Fibroblast of upper back skin (primary cell): ENCODE data around the gene RGS14.
"Not testable (repeated sequence)": the region's sequence is repeated elsewhere in the genome, so short reads cannot be mapped to it uniquely, and the experiment has no call there.

Source experiments
- DNase-seq: peaks from one replicate; pipeline ENCODE4 v3.0.0-alpha.2; 2013

RGS14 gene

DNA sequence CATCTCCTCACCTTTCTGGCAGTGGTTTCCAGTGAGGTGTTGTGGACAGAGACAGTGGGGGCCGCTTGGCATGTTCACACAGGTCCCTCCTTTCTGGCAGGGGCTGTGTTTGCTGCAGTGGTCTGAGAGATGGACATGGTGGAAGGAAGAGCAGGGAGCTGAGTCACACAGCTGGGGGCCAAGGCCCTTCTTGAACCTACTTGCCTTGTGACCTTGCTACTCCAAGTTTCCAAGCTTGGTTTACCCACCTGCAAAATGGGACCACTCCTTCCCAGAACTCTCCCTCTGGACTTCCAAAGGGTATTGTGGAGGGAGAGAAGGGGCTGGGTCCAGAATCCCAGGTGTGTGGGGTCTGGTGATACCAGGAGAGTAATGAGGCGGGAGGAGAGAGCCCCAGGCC is 47.6 kb downstream of the RGS14 start:
- DNase-seq = no peak

DNA sequence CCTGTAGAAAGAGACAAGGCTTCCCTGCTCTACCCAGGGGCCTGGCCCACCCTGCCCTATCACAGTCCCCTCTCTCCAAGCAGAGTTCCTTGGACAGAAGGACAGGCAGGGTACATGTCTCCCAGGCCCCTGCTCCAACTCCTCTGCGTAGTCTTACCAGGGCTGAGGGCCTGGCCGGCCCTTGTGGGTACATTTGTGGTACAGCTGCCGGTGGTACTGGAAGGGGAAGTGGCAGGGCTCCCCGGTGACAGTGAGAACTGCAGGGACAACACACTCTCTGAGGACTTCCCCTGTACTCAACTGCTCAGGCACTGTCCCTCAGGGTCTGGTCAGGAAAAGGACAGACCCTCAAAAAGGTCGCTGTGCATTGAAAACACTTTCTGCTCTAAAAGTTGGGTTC is 48.1 kb downstream of the RGS14 start:
- no peak for DNase-seq

DNA sequence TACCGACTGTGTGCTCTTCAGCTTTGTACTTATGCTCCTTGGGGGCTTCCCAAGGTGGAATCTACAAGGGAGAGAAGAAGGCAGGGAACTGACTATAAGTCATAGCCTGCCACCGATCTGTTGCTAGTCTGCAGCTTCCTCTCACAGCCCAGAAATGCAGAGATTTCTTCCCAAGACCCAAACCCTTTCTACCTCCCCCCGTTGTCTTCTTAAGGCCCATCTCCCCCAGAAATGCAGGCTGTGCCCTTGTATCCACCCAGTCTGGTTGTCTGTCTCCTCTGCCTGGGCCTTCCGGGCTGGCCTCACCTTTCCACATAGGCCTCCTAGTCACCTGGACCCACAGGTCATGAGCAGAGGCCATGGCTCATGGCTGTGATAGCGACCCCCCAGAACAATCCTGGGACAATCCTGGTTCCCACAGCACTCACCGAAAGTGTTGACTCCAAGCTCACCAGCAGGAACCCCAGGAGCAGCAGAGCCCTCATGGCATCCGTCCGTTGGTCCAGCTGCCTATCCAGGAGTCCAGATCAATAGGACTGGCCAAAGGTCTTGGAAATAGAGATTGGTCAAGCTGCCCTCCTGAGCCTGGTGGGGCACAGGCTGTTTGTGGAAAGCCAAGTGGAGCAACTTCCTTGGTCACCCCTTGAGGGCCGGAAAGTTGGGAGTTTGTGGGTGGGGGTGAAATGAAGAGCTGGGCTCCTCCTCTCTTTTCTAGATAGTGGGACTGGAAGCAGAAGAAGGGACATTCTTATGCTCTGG is 51.5 kb downstream of the RGS14 start, which contains the start of gene F12:
F12 (minus strand) TSS at position 522 of the 759 bp plus-strand sequence; CDS start at position 485, 37 bp downstream.
- no peak for DNase-seq

DNA sequence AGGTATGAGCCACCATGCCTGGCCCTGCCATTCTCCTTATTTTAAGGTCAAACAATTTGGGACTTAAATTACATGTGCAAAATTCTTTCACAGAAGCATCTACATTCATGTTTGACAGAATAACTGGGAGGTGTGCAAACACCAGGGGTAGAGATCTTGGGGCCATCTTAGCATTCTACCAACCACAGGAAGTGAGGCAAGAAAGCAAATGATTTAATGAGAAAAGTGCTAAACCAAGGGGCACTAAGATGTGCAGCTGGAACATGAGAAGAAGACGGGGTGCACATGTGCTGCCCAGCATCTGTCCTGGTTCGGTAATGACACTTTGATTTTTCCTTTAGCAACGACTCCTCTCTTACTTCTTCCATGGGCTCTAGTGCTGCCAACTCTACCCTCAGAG is 52.9 kb downstream of the RGS14 start:
- DNase-seq = no peak

DNA sequence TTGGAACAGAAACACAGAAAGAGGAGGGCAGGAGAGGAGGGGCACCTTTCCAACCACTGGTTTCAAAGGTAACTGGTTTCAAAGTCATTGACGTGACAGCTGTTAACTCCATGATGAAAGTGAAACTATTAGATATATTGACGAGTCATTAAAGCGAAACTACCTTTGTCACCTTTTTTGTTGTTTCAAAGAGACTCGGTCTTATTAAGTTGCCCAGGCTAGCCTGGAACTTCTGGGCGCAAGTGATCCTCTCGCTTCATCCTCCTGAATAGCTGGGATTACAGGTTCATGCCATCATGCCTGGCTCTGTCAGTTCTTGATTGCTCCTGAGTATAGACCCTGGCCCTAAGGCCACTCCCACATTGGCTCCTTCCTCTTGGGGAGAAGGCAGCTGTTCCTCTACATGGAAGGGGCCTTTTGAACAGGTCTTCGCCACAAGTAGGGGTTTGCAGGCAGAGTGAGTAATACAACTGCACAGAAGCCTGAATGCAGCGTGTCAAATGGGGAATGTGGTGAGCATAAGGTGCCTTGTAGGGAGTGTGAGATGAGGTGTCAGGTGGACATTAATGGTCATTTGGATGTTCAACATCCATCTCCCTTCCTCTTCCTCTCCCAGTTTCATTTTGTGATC is 55.0 kb downstream of the RGS14 start:
- DNase-seq = no peak

DNA sequence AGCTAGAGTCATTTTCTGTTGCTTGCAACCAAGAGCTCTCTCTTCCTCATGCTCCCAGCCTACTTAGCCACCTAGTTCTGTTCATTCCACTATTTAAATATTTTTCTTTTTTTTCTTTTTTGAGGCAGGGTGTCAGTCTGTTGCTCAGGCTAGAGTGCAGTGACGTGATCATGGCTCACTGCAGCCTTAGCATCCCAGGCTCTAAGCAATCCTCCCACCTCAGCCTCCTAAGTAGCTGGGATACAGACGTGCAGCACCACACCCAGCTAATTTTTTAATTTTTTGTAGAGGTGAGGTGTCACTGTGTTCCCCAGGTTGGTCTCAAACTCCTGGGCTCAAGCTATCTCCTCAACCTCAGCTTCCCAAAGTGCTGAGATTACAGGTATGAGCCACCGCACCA is 56.8 kb downstream of the RGS14 start:
- DNase-seq = no peak

DNA sequence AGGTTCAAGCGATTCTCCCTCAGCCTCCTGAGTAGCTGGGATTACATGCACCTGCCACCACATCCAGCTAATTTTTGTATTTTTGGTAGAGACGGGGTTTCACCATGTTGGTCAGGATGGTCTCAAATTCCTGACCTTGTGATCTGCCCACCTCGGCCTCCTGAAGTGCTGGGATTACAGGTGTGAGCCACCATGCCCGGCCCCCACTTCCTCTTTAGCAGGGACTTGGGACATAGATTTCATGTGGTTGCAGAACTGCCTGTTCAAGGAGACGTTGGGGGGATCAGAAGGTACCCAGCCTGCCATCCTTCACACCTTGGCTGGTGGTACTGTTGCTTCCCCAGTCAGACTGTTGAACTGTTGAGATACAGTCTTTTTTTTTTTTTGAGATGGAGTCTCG is 59.4 kb downstream of the RGS14 start:
- not testable (repeated sequence) for DNase-seq

DNA sequence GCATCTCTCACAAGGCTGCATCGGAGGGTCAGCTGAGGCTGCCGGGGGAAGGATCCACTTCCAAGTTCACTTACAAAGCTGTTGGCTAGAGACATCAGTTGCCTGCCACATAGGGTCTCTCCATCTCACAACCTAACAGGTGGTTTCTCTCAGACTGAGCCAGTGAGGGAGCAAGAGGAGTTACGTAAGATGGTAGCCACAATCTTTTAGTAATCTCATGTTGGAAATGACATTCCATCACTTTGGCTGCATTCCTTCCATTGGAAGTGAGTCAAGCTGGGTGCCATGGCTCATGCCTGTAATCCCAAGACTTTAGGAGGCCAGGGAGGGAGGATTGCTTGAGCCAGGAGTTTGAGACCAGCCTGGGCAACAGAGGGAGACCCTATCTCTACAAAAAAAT is 61.3 kb downstream of the RGS14 start:
- DNase-seq = peak; percentile 77

DNA sequence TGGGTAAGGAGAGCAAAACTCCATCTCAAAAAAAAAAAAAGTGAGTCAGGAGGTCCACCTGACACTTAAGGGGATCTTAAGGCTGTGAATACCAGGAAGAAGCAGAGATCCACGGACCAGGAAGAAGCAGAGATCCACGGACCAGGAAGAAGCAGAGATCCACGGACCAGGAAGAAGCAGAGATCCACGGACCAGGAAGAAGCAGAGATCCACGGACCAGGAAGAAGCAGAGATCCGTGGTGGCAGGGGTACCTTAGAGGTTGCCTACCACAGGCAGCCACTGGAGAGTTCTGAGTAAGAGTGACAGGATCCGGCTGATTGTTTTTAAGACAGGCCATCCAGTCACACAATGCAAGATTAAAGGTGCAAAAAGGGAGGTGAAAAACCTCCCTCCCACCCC is 62.7 kb downstream of the RGS14 start:
- DNase-seq = not testable (repeated sequence)

DNA sequence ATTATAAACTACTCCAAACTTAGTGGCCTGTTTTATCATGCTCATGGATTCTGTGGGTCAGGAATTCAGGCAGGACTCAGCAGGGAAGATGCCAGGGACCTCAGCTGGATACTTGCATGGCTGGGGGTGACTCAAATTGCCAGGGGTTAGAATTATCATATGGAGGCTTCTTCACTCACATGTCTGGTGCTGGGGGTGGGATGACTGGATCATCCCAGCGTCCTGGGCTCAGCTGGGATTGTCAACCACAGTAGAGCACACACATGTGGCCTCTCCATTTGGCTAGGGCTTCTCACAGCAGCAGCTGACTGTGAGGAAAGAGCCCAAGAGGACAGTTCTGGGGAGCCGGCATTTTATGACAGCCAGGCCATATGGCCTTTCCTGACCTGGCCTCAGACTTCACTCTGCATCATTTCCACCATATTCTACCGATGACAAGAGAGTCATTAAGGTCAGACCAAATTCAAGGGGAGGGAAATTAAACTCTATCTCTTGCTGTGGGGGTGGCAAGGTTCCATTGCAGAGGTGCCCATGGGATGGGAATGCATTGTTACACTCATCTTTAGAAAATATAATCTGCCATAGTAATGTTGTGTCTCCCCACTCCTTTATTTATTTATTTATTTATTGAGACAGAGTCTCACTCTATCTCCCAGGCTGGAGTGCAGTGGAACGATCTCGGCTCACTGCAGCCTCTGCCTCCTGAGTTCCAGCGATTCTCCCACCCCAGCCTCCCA is 63.5 kb downstream of the RGS14 start:
- DNase-seq = no peak
